GM10847 (cell line): ENCODE measurements around the gene VEGFB.
A peak's percentile ranks its signal among the peaks of the same experiment; 100 is the strongest.

ENCODE experiments used
- POLR2A ChIP-seq: IDR thresholded peaks from 2 replicates; pipeline ENCODE4 v1.6.1; 2011; ENCODE audit not compliant: insufficient read length; ENCODE audit errors: extremely low read depth

VEGFB gene

GRCh38 chr11:64207256-64208085 lies 26.9 kb upstream of the VEGFB start:
- peak; percentile 64 for TF ChIP-seq POLR2A

GRCh38 chr11:64208086-64208795 lies 26.1 kb upstream of the VEGFB start:
- TF ChIP-seq POLR2A, result no peak

- no peak for TF ChIP-seq POLR2A
Observed at GRCh38 chr11:64208796-64209562, 25.4 kb upstream of the VEGFB start.

GRCh38 chr11:64209563-64209843 lies 24.9 kb upstream of the VEGFB start:
- no peak for TF ChIP-seq POLR2A

GRCh38 chr11:64210301-64211020 lies 23.9 kb upstream of the VEGFB start:
- no peak for TF ChIP-seq POLR2A

GRCh38 chr11:64211181-64211872 lies 23.1 kb upstream of the VEGFB start:
- TF ChIP-seq POLR2A, result no peak

- no peak for TF ChIP-seq POLR2A
Observed at GRCh38 chr11:64216879-64217278, 17.5 kb upstream of the VEGFB start.

GRCh38 chr11:64218628-64219353 lies 15.6 kb upstream of the VEGFB start:
- no peak for TF ChIP-seq POLR2A

GRCh38 chr11:64219354-64219684 lies 15.1 kb upstream of the VEGFB start:
- no peak for TF ChIP-seq POLR2A

GRCh38 chr11:64219755-64220154 lies 14.6 kb upstream of the VEGFB start:
- no peak for TF ChIP-seq POLR2A

GRCh38 chr11:64220271-64220670 lies 14.1 kb upstream of the VEGFB start:
- no peak for TF ChIP-seq POLR2A

- no peak for TF ChIP-seq POLR2A
Observed at GRCh38 chr11:64220798-64221197, 13.6 kb upstream of the VEGFB start.

GRCh38 chr11:64222651-64223000 lies 11.8 kb upstream of the VEGFB start:
- TF ChIP-seq POLR2A, result no peak

- TF ChIP-seq POLR2A, result peak; percentile 13
Observed at GRCh38 chr11:64223001-64223651, 11.3 kb upstream of the VEGFB start.

GRCh38 chr11:64224151-64224890 lies 10.1 kb upstream of the VEGFB start:
- peak; percentile 23 for TF ChIP-seq POLR2A
